Lung (tissue), 12 donors: ENCODE results near the gene EEF1A2. TPM values are rescaled to one million over a fixed set of nuclear protein-coding genes. Genes with fewer than 3 reads are reported as not detected.

Source experiments
- ATAC-seq: fragments of 200-7000 bp; cut with Tn5 transposase; one replicate; pipeline ENCODE4 v1.9.1; 2020; ENCODE audit warnings: moderate number of reproducible peaks; ENCODE audit not compliant: insufficient read depth, low FRiP score
- DNase-seq, 3 donors: peaks; one replicate each; pipeline ENCODE4 v3.0.0-alpha.2; 2013 to 2017
- H3K27ac ChIP-seq, 2 donors: one replicate each; pipeline ENCODE4 v1.5.1; 2013; ENCODE audit warnings: mild to moderate bottlenecking in 2 of 2, moderate library complexity in 2 of 2, control low read depth in 1 of 2, inconsistent platforms in 1 of 2, low read depth in 1 of 2, low read length in 1 of 2
- H3K27me3 ChIP-seq, 3 donors: one replicate each; pipeline ENCODE4 v1.5.1; 2013; ENCODE audit warnings: low read length in 2 of 3; ENCODE audit not compliant: control insufficient read depth in 3 of 3, insufficient read depth in 3 of 3
- H3K36me3 ChIP-seq, 4 donors: one replicate each; pipeline ENCODE4 v1.5.1; 2013; ENCODE audit warnings: low read length in 4 of 4, mild to moderate bottlenecking in 1 of 4, moderate library complexity in 1 of 4; ENCODE audit not compliant: control insufficient read depth in 4 of 4, insufficient read depth in 4 of 4
- H3K4me1 ChIP-seq, 5 donors: one replicate each; pipeline ENCODE4 v1.5.1; 2013; ENCODE audit warnings: low read length in 5 of 5, mild to moderate bottlenecking in 2 of 5, moderate library complexity in 1 of 5; ENCODE audit not compliant: control insufficient read depth in 5 of 5, insufficient read depth in 5 of 5
- H3K4me3 ChIP-seq: one replicate; pipeline ENCODE4 v1.5.1; 2013; ENCODE audit warnings: mild to moderate bottlenecking, control low read depth, moderate library complexity
- H3K9ac ChIP-seq, 2 donors: one replicate each; pipeline ENCODE4 v1.5.1; 2013; ENCODE audit warnings: low read length in 2 of 2, control low read depth in 1 of 2; ENCODE audit not compliant: insufficient read depth in 1 of 2
- H3K9me3 ChIP-seq, 4 donors: one replicate each; pipeline ENCODE4 v1.5.1; 2013; ENCODE audit warnings: low read length in 3 of 4, mild to moderate bottlenecking in 1 of 4, moderate library complexity in 1 of 4; ENCODE audit not compliant: control insufficient read depth in 4 of 4, insufficient read depth in 3 of 4
- WGBS, 2 donors: extraction: QIAGEN DNeasy Blood & Tissue Kit; methylation state at CpG; one replicate each; pipeline ENCODE4 v1.1.7; 2013; 5-methylcytosine and 5-hydroxymethylcytosine counted together
- polyA plus RNA-seq, 2 donors: library from polyadenylated mRNA; stranded (reverse); fragments of 200-250 nt; gene quantifications; one replicate each; pipeline ENCODE4 v1.2.1, GENCODE V29; 2013
- total RNA-seq, 2 donors: library from RNA; depleted of rRNA in 1 of 2; stranded (reverse); fragments of >200 nt in 1 of 2; gene quantifications; one replicate each; pipeline ENCODE4 v1.2.1, GENCODE V29; 2014 to 2021
- TF ChIP-seq, protein P1 (sequence below): IDR thresholded peaks from 2 replicates; pipeline ENCODE4 v1.5.1; 2012; ENCODE audit warnings: mild to moderate bottlenecking; ENCODE audit errors: control extremely low read depth, extremely low read depth
- donor health status: control.
- donor health status: control.
- donor health status: Bipolar disorder and iron deficiency.
- donor health status: healthy.
- donor health status: DM: yes; HTN: yes; CAD: no.

Gene EEF1A2
- total and polyA plus RNA-seq, 4 donors: 0.47 to 1.9 (median 1.0) TPM

GRCh38 chr20:63466250-63466825 lies 32.5 kb downstream of the EEF1A2 start:
- Histone ChIP-seq H3K36me3 (no peaks in the 10 kb centered on the region), H3K9ac (no peak overlapping the region), H3K27ac (no peak overlapping the region), H3K27me3 (peaks cover 0 to 22% (median 17%) of the 10 kb centered on the region in 3 donors), H3K9me3 (no peaks in the 10 kb centered on the region), H3K4me1 (peaks cover 0 to 14% (median 0%) of the 10 kb centered on the region in 5 donors), H3K4me3 (no peak overlapping the region)
- 81 to 84% methylated on average over 55 of the region's 55 CpGs for WGBS, 2 donors
- no peak for ATAC-seq
- TF ChIP-seq, protein P1, sequence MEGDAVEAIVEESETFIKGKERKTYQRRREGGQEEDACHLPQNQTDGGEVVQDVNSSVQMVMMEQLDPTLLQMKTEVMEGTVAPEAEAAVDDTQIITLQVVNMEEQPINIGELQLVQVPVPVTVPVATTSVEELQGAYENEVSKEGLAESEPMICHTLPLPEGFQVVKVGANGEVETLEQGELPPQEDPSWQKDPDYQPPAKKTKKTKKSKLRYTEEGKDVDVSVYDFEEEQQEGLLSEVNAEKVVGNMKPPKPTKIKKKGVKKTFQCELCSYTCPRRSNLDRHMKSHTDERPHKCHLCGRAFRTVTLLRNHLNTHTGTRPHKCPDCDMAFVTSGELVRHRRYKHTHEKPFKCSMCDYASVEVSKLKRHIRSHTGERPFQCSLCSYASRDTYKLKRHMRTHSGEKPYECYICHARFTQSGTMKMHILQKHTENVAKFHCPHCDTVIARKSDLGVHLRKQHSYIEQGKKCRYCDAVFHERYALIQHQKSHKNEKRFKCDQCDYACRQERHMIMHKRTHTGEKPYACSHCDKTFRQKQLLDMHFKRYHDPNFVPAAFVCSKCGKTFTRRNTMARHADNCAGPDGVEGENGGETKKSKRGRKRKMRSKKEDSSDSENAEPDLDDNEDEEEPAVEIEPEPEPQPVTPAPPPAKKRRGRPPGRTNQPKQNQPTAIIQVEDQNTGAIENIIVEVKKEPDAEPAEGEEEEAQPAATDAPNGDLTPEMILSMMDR: no peak
- no peak for DNase-seq

DNA sequence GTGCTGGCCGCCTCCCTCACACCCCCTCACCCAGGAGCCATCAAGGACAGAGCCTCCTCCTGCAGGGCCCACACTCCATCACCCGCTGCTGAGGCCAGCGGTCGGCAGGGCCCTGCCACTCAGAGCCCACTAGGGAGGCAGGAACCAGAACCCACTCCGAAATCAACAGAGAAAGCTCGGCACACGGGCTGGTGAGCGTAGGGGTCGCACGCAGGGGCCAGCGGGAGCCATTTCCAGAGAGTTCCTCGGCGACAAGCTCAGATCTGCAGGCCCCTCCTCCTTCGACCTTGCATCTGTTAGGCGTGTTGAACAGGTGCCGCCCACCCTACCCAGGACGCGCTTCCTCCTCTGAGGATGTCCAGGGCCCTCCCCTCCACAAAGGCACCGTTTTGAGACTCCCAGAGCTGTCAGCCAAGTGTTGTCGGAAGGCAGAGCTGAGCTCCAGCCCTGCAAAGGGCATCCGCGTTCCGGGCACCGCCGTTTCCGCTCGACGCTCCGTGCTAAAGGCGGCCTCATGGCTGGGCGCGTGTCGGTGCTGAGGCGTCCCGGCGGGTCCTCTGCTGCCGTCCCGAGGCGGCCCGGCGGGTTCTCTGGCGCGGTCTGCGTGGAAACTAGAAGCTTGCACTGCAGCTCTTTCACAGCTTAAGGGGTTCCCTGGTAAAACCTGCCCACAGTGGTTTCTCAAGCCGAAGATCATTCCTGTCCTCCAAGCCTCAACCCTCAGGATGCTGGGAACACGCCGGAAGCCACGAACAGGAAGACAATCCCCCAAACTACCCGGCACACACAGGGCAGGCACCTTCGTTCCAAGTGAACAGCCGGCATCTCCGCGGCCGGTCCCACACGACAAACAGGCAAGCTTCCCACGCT lies 33.3 kb downstream of the EEF1A2 start:
- ATAC-seq: no peak
- Histone ChIP-seq H3K4me3 (no peak overlapping the region), H3K36me3 (no peaks in the 10 kb centered on the region), H3K9me3 (no peaks in the 10 kb centered on the region), H3K27ac (no peak overlapping the region), H3K4me1 (peaks cover 0 to 9% (median 0%) of the 10 kb centered on the region in 5 donors), H3K27me3 (peaks cover 0 to 21% (median 17%) of the 10 kb centered on the region in 3 donors), H3K9ac (no peak overlapping the region)
- DNase-seq: no peak
- WGBS, 2 donors: 74 to 81% methylated on average over 56 of the region's 56 CpGs
- TF ChIP-seq, protein P1: no peak

DNA sequence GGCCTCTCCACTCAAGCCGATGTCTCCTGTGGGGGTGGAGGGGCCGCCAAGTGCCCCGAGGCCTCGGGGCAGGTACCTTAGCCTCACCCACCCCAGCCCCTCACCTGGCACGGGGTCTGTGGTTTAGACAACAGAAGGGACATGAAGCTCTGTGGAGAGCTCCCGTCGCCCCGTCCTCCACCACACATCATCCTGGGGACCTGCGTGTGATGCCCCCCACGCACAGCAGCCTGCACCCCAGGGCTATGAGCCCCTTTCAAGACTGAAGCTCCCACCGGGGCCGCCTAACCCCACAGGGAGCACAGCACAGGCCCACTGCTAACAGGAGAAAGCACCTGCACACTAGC lies 34.6 kb downstream of the EEF1A2 start:
- ATAC-seq (no peak), DNase-seq (no peak)
- WGBS, 2 donors: 84 to 92% methylated on average over 12 of the region's 12 CpGs
- Histone ChIP-seq H3K36me3 (no peaks in the 10 kb centered on the region), H3K27me3 (peaks cover 0 to 20% (median 6%) of the 10 kb centered on the region in 3 donors), H3K4me1 (peaks cover 0 to 8% (median 0%) of the 10 kb centered on the region in 5 donors), H3K27ac (no peak overlapping the region), H3K4me3 (no peak overlapping the region), H3K9ac (no peak overlapping the region), H3K9me3 (no peaks in the 10 kb centered on the region)
- TF ChIP-seq, protein P1: no peak
